Testis (tissue), 3 donors: ENCODE measurements around the gene GRIK2. TPM values are rescaled to one million over a fixed set of nuclear protein-coding genes. Genes with fewer than 3 reads are reported as not detected.

Experiments used
- DNase-seq: peaks from one replicate; pipeline ENCODE4 v3.0.0-alpha.2; 2019
- H3K27ac ChIP-seq, 2 donors: fragments of 200-600 bp; sonication (generic); one replicate each; pipeline ENCODE4 v1.5.1; 2019
- H3K27me3 ChIP-seq: fragments of 200-600 bp; sonication (generic); one replicate; pipeline ENCODE4 v1.5.1; 2019
- H3K36me3 ChIP-seq: fragments of 200-600 bp; sonication (generic); one replicate; pipeline ENCODE4 v1.5.1; 2017; ENCODE audit warnings: low read depth; ENCODE audit errors: missing control alignments
- H3K4me1 ChIP-seq: fragments of 200-600 bp; sonication (generic); one replicate; pipeline ENCODE4 v1.5.1; 2019
- H3K4me3 ChIP-seq, 2 donors: fragments of 200-600 bp; sonication (generic); one replicate each; pipeline ENCODE4 v1.5.1; 2017 to 2019
- H3K9me3 ChIP-seq: fragments of 200-600 bp; sonication (generic); one replicate; pipeline ENCODE4 v1.5.1; 2017
- POLR2A ChIP-seq: fragments of 450-650 bp; IDR thresholded peaks from one replicate; pipeline ENCODE4 v1.6.1; 2017; ENCODE audit warnings: antibody characterized with exemption, mild to moderate bottlenecking, moderate library complexity
- WGBS, 2 donors: methylation state at CpG; one replicate each; pipeline ENCODE4 v1.1.5; 2018; 5-methylcytosine and 5-hydroxymethylcytosine counted together
- intact Hi-C: fragments of 100-400 bp; cut with DNase I; formaldehyde crosslinking; loops from one replicate; pipeline ENCODE4 v1.15.1; 2023; ENCODE audit warnings: low total_unique reads
- polyA plus RNA-seq: library from polyadenylated mRNA; stranded (reverse); fragments of 350-450 nt; fragmentation: Illumina TruSeq; extraction: RNeasy Lipid Tissue Mini Kit (QIAGEN cat#74804); gene quantifications from one replicate; pipeline ENCODE4 v1.2.3, GENCODE V29; 2014; ENCODE audit warnings: low read depth, low replicate concordance; ENCODE audit not compliant: insufficient read depth
- total RNA-seq, 2 donors: library from RNA; depleted of rRNA; stranded (reverse); fragments of >200 nt; gene quantifications; one replicate each; pipeline ENCODE4 v1.2.3, GENCODE V29; 2016
- TF ChIP-seq, protein P1 (sequence below), 3 experiments: fragments of 450-650 bp in 2 of 3; fragments of 200-600 bp in 1 of 3; sonication (generic) in 1 of 3; IDR thresholded peaks; one replicate each; pipeline ENCODE4 v1.5.1; 2016 to 2019; ENCODE audit warnings: antibody characterized with exemption in 3 of 3, mild to moderate bottlenecking in 2 of 3, moderate library complexity in 1 of 3

GRIK2 gene
- total and polyA plus RNA-seq, 3 donors from 2014 or later = 1.1 to 23.5 (median 12.4) TPM

GRCh38 chr6:101486124-101486523 is 92.6 kb downstream of the GRIK2 start:
- intact Hi-C loops = no loop called here
- DNase-seq = no peak

DNA sequence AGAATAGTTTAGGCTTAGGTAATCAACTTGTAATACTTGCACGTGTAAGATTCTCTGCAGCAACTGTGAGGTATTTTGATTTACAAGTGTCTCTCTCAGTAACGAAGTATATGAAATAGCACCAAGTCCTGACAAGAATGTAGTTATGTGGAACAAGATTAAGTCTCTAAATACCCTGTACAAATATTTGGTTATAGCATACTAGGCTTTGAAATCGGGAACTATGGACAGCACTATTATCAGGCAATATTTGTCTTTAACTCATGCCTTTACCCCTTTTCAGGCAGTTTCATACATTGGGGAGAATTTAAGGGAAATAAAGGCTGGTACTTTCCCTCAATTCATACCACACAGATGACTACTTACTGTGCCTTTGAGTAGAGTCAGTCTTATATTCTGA is 93.2 kb downstream of the GRIK2 start:
- no peak overlapping the region for H3K27ac ChIP-seq
- intact Hi-C loops = no loop called here
- DNase-seq = no peak

More at GRCh38 chr6:101486124-101486523, 92.6 kb downstream of the GRIK2 start:
- TF ChIP-seq, protein P1, sequence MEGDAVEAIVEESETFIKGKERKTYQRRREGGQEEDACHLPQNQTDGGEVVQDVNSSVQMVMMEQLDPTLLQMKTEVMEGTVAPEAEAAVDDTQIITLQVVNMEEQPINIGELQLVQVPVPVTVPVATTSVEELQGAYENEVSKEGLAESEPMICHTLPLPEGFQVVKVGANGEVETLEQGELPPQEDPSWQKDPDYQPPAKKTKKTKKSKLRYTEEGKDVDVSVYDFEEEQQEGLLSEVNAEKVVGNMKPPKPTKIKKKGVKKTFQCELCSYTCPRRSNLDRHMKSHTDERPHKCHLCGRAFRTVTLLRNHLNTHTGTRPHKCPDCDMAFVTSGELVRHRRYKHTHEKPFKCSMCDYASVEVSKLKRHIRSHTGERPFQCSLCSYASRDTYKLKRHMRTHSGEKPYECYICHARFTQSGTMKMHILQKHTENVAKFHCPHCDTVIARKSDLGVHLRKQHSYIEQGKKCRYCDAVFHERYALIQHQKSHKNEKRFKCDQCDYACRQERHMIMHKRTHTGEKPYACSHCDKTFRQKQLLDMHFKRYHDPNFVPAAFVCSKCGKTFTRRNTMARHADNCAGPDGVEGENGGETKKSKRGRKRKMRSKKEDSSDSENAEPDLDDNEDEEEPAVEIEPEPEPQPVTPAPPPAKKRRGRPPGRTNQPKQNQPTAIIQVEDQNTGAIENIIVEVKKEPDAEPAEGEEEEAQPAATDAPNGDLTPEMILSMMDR (IDR thresholded peaks at IDR 0.05) = no peak
- no peak for TF ChIP-seq POLR2A
- Histone ChIP-seq H3K4me3 (no peak overlapping the region), H3K27me3 (no peaks in the 10 kb centered on the region), H3K4me1 (no peaks in the 10 kb centered on the region), H3K36me3 (no peaks in the 10 kb centered on the region), H3K9me3 (no peaks in the 10 kb centered on the region), H3K27ac (no peak overlapping the region)
- WGBS, 2 donors = 44 to 57% methylated on average over 3 of the region's 3 CpGs

DNA sequence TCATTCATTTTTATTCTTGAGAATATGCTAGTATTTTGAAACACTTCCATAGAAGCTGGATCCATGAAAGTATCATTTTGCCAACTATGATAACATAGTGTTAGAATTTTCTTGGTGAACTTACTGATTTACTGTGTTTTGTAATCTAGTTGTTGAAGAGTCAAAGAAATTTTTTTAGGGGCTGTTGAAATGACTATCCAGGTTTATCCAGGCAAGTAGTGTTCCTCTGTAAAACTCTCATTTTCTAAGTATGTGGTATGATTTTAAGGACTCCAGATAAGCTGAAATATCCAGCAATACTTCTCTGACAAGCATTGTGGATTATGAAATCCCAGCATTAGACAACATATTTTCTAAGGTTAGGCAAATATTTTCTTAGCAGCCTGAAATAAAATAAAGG is 95.9 kb downstream of the GRIK2 start:
- Histone ChIP-seq H3K4me3 (no peak overlapping the region), H3K9me3 (no peaks in the 10 kb centered on the region), H3K27me3 (no peaks in the 10 kb centered on the region), H3K27ac (no peak overlapping the region), H3K36me3 (no peaks in the 10 kb centered on the region), H3K4me1 (no peaks in the 10 kb centered on the region)
- intact Hi-C loops = no loop called here
- TF ChIP-seq, protein P1 (IDR thresholded peaks at IDR 0.05) = no peak
- no peak for TF ChIP-seq POLR2A
- DNase-seq = no peak

More for the DNA sequence above, 93.2 kb downstream of the GRIK2 start:
- H3K4me3 ChIP-seq = no peak overlapping the region
- no peaks in the 10 kb centered on the region for H3K36me3 ChIP-seq
- no peaks in the 10 kb centered on the region for H3K4me1 ChIP-seq
- no peaks in the 10 kb centered on the region for H3K27me3 ChIP-seq
- 41 to 46% methylated on average over 3 of the region's 3 CpGs for WGBS, 2 donors
- TF ChIP-seq, protein P1 (IDR thresholded peaks at IDR 0.05) = no peak
- no peak for TF ChIP-seq POLR2A
- no peaks in the 10 kb centered on the region for H3K9me3 ChIP-seq

DNA sequence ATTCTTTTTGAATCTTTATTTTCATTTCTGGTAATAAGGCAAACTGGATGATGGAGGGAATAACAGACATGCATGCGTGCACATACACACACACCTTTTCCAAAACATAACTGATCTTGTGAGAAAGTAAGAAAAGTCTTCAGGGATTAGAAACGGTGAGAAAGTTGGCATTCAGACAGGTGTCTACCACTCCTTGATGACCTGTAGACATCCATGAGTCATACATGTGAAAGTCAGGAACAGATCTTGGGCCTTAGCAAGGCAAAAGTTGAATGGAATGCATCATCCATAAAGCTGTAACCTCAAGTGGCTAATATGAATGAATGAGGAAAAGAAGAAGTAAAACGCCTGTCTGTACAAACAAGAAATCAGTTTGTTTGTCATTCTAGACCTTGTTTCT is 97.3 kb downstream of the GRIK2 start:
- Histone ChIP-seq H3K36me3 (no peaks in the 10 kb centered on the region), H3K27me3 (no peaks in the 10 kb centered on the region), H3K4me3 (no peak overlapping the region), H3K4me1 (no peaks in the 10 kb centered on the region), H3K27ac (no peak overlapping the region), H3K9me3 (no peaks in the 10 kb centered on the region)
- WGBS, 2 donors = 74 to 88% methylated on average over 3 of the region's 3 CpGs
- no peak for DNase-seq
- no peak for TF ChIP-seq POLR2A
- TF ChIP-seq, protein P1 (IDR thresholded peaks at IDR 0.05) = no peak
- intact Hi-C loops = no loop called here

DNA sequence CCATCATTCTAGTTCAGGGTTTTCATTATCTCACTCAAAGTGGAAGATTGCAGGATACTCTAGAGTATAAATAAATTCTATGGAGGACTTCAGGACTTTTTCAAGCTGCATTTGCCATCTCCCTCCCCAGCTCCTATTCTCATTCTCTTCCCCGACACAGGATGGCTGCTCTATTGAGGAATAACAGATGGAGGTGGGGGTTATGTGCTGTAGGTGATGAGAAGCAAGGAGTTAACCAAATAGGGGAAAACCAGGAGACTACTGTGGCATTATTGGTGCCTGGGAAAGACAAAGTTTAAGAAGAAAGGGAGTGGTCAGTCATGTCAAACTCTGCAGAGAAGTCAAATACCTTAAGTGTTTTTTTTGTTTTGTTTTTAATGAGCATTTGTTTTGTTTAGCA is 109.3 kb downstream of the GRIK2 start:
- intact Hi-C loops = no loop called here
- no peaks in the 10 kb centered on the region for H3K4me1 ChIP-seq
- WGBS, 2 donors = 58 to 67% methylated on average over 1 of the region's 1 CpG
- no peaks in the 10 kb centered on the region for H3K9me3 ChIP-seq
- no peak for DNase-seq
- TF ChIP-seq, protein P1 (IDR thresholded peaks at IDR 0.05) = no peak
- no peak for TF ChIP-seq POLR2A
- H3K36me3 ChIP-seq = no peaks in the 10 kb centered on the region
- no peaks in the 10 kb centered on the region for H3K27me3 ChIP-seq
- no peak overlapping the region for H3K4me3 ChIP-seq
- no peak overlapping the region for H3K27ac ChIP-seq
